Stimulated activated naive CD8-positive, alpha-beta T cell treated with anti-CD3 and anti-CD28 coated beads, Interleukin-15, Interleukin-2, amounts not matched to agents 100 U/mL and 50 U/mL, for 24 hours (primary cell): ENCODE data around the gene MEF2A.
"Not testable (repeated sequence)": the region's sequence is repeated elsewhere in the genome, so short reads cannot be mapped to it uniquely, and the experiment has no call there.

Experiments used
- ATAC-seq: fragments of 150-1000 bp; cut with Tn5 transposase; one replicate; pipeline ENCODE4 v1.10.0; 2021
- DNase-seq: peaks from one replicate; pipeline ENCODE4 v3.0.0; 2021

MEF2A gene

GRCh38 chr15:99731336-99732123 is 165.7 kb downstream of the MEF2A start:
- ATAC-seq (no peak), DNase-seq (no peak)

DNA sequence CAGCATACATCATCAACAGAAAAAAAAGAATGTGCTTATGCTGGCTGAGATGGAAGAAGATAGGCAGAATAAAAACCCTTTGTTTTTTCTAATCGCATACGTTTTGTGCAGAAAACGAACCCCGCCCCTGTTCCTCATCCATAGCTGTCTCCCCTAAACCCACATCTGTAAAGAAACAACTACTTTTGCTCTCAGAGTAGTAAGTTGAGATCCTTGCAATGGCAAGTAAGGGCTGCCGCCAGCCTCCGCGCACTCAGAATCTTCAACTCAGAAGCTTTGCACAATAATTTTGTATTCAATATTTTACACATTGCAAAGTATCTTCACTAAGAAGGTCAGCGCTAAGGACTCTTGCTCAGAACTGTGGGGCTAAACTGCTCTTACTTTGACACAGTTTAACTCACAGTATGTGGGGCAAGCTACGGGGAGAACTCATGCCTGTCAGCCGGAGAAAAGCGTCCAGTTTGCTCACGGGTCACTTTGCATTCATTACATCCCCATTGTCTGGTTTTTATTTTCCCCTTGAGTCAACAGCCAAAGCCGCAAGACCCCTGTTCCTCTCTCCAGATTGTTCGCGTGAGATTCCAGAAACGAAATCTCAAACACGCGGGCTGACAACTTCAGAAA is 166.5 kb downstream of the MEF2A start:
- ATAC-seq (no peak), DNase-seq (no peak)

GRCh38 chr15:99732751-99733267 is 167.0 kb downstream of the MEF2A start:
- no peak for ATAC-seq
- DNase-seq, result peak; percentile 28

GRCh38 chr15:99733268-99734039 is 167.7 kb downstream of the MEF2A start, which contains the start of gene LYSMD4:
Gene LYSMD4, minus strand, starts transcription at chr15:99733437. Its CDS starts 1,438 bp downstream, at chr15:99731999.
- peak; percentile 99 for DNase-seq
- peak; percentile 99 for ATAC-seq

GRCh38 chr15:99734040-99734291 is 168.2 kb downstream of the MEF2A start:
- DNase-seq, ATAC-seq: not testable (repeated sequence)

GRCh38 chr15:99734575-99734974 is 168.8 kb downstream of the MEF2A start:
- ATAC-seq, result no peak
- DNase-seq, result no peak

DNA sequence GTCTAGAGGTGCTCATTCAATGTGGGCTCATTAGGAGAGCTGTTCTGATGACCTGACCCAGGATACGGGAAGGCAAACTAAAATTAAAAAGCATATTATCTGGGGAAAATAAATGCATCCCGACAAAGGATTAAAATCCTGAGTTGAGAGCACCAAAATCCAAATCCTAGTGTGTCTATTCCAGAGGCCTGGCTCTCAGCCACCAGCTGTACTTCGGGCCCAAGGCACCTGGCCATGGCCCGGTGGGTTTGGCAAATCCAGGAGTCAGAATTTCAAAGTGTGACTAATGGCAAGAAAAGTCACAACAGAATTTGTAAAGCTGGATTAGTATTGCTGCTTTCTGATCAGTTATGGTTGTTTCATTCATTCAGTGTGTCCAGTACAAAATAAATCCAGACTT is 170.1 kb downstream of the MEF2A start:
- no peak for ATAC-seq
- DNase-seq, result no peak

- no peak for DNase-seq
- ATAC-seq, result no peak
These were observed 170.9 kb downstream of the MEF2A start for GRCh38 chr15:99736702-99737101.

- ATAC-seq (no peak), DNase-seq (no peak)
These were observed 172.4 kb downstream of the MEF2A start for GRCh38 chr15:99738021-99738847.

DNA sequence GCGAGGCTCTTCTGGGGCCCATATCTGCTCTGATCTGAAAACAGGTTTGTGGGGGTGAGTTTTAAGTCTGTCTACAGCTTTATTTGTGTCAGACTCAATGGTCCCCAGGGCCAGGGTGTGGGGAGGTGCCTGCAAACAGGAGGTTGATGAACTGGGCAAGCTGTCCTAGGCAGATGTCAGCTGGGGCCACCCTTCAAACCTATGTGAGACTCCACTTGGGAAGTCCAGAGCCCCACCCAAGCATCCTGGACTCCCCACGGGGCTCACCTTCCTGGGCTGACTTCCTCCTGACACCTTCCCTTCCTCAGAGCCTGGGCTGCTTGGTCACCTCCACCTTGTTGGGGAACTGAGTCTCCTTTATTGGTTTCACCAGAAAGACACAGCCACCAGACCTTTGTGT is 176.1 kb downstream of the MEF2A start:
- no peak for DNase-seq

DNA sequence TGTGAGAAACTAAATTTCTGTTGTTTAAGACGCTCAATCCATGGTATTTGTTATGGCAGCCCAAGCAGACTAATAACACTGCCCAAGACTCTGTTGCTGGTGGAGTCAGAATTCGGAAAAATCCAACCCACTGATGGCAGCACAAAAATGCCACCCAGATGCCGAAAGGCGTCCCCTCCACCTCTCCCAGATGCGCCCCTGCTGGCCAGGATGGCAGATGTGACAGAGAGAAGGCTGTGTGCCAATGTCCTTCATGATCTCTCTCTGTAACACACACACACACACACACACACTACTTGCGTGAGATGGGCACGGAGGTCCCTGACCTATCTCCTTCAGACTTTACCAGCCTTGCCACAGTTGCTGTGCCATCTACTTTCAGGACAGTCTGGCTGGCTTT is 178.4 kb downstream of the MEF2A start:
- ATAC-seq (no peak), DNase-seq (no peak)

More for the DNA sequence above, 176.1 kb downstream of the MEF2A start:
- ATAC-seq, result no peak

GRCh38 chr15:99745370-99746086 is 179.7 kb downstream of the MEF2A start:
- no peak for ATAC-seq
- DNase-seq, result no peak

GRCh38 chr15:99749386-99749785 is 183.6 kb downstream of the MEF2A start:
- DNase-seq (no peak), ATAC-seq (no peak)

DNA sequence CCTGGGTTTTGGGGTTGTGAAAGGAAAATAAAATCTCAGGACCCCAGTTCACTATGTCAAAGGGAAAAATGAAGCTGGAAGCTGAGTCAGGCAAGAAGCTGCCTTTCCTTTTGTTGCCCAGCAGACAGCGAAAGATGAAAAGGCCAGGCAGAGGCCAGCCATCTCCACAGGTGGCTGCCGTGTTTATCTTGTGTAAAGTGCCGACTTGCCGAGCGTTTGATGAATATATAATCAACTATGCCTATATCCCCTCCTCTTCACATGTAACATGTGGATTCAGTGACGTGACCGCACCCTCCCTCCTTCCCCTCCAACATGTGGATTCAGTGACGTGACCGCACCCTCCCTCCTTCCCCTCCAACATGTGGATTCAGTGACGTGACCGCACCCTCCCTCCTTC is 184.5 kb downstream of the MEF2A start:
- not testable (repeated sequence) for ATAC-seq, DNase-seq

- DNase-seq (no peak), ATAC-seq (no peak)
These were observed 186.8 kb downstream of the MEF2A start for GRCh38 chr15:99752556-99752955.

GRCh38 chr15:99753066-99753465 is 187.3 kb downstream of the MEF2A start:
- DNase-seq (no peak), ATAC-seq (no peak)

- DNase-seq (peak; percentile 18), ATAC-seq (peak; percentile 82)
These were observed 190.1 kb downstream of the MEF2A start for GRCh38 chr15:99755692-99756409.

- ATAC-seq (no peak), DNase-seq (no peak)
These were observed 196.5 kb downstream of the MEF2A start for GRCh38 chr15:99762288-99762687.

GRCh38 chr15:99763827-99764226 is 198.0 kb downstream of the MEF2A start:
- ATAC-seq (no peak), DNase-seq (no peak)

DNA sequence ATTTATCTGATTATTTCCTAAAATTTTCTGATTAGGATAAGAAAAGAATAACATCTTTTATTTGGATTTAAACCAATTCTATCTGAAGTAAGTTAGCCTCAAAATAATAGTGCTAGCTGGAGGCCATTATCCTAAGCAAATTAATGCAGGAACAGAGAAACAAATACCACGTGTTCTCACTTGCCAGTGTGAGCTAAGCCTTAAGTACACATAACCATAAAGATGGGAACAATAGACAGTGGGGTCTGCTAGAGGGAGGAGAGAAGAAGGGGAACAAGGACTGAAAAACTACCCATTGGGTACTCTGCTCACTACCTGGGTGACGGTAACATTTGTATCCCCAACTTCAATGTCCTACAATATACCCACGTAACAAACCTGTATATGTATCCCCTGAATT is 198.7 kb downstream of the MEF2A start:
- ATAC-seq (no peak), DNase-seq (no peak)
